Osteoblast (primary cell): ENCODE results near the gene TSR3. TPM values are rescaled to one million over a fixed set of nuclear protein-coding genes. Genes with fewer than 3 reads are reported as not detected.

ENCODE experiments used
- DNase-seq: peaks from one replicate; pipeline ENCODE4 v3.0.0; 2011; ENCODE audit warnings: low spot score, mixed read lengths; ENCODE audit not compliant: insufficient read length; ENCODE audit errors: missing footprints
- H2AFZ ChIP-seq: 2 replicates; pipeline ENCODE4 v1.6.0; 2011; ENCODE audit warnings: mild to moderate bottlenecking, low read length
- H3K27ac ChIP-seq: 2 replicates; pipeline ENCODE4 v1.5.1; 2011; ENCODE audit warnings: mild to moderate bottlenecking, low read depth, low read length, moderate library complexity
- H3K27me3 ChIP-seq: 2 replicates; pipeline ENCODE4 v1.6.0; 2012; ENCODE audit warnings: mild to moderate bottlenecking, control low read depth, inconsistent platforms, low read length, moderate library complexity; ENCODE audit not compliant: insufficient read depth
- H3K36me3 ChIP-seq: 2 replicates; pipeline ENCODE4 v1.5.1; 2011; ENCODE audit warnings: mild to moderate bottlenecking, low read length, control low read depth, moderate library complexity; ENCODE audit not compliant: insufficient read depth
- H3K4me1 ChIP-seq: 2 replicates; pipeline ENCODE4 v1.5.1; 2011; ENCODE audit warnings: mild to moderate bottlenecking, low read length, control low read depth, moderate library complexity; ENCODE audit not compliant: insufficient read depth
- H3K4me2 ChIP-seq: 2 replicates; pipeline ENCODE4 v1.6.0; 2011; ENCODE audit warnings: mild to moderate bottlenecking, low read length; ENCODE audit not compliant: insufficient read depth
- H3K4me3 ChIP-seq: fragments of 200-600 bp; sonication (generic); 3 replicates; pipeline ENCODE4 v1.5.1; 2012; ENCODE audit warnings: mild to moderate bottlenecking, low read length, inconsistent platforms; ENCODE audit not compliant: insufficient read depth
- H3K79me2 ChIP-seq: 2 replicates; pipeline ENCODE4 v1.6.0; 2012; ENCODE audit warnings: mild to moderate bottlenecking, low read length, control low read depth, inconsistent platforms; ENCODE audit not compliant: insufficient read depth
- H3K9me3 ChIP-seq: 2 replicates; pipeline ENCODE4 v1.5.1; 2011; ENCODE audit warnings: low read depth, low read length, control low read depth
- H4K20me1 ChIP-seq: 2 replicates; pipeline ENCODE4 v1.6.0; 2012; ENCODE audit warnings: mild to moderate bottlenecking, low read length, control low read depth; ENCODE audit not compliant: insufficient read depth
- CTCF ChIP-seq: IDR thresholded peaks from 2 replicates; pipeline ENCODE4 v1.5.1; 2011; ENCODE audit warnings: mild to moderate bottlenecking, low read depth, low read length, moderate library complexity; ENCODE audit errors: extremely low read depth
- total RNA-seq: library from RNA; depleted of rRNA; stranded (reverse); fragments of >200 nt; gene quantifications from 2 replicates; pipeline ENCODE4 v1.2.3, GENCODE V29; 2012

The TSR3 gene
- total RNA-seq, 1 donor: 53.6 TPM

- no peaks in the 10 kb centered on the region for H4K20me1 ChIP-seq
- peaks cover 7% of the 10 kb centered on the region for H3K36me3 ChIP-seq
- no peak overlapping the region for H3K4me3 ChIP-seq
- no peaks in the 10 kb centered on the region for H3K4me1 ChIP-seq
- no peak overlapping the region for H3K27ac ChIP-seq
- H3K4me2 ChIP-seq: no peak overlapping the region
- H3K9me3 ChIP-seq: no peaks in the 10 kb centered on the region
- DNase-seq: no peak
- no peak for TF ChIP-seq CTCF
- no peak overlapping the region for H2AFZ ChIP-seq
- no peaks in the 10 kb centered on the region for H3K79me2 ChIP-seq
- no peaks in the 10 kb centered on the region for H3K27me3 ChIP-seq
Observed at GRCh38 chr16:1393613-1394176, 42.0 kb upstream of the TSR3 start.

GRCh38 chr16:1392826-1393225, 41.1 kb upstream of the TSR3 start:
- Histone ChIP-seq H3K27me3 (no peaks in the 10 kb centered on the region), H3K4me3 (no peak overlapping the region), H3K4me1 (no peaks in the 10 kb centered on the region), H3K36me3 (peaks cover 7% of the 10 kb centered on the region), H3K79me2 (no peaks in the 10 kb centered on the region), H4K20me1 (no peaks in the 10 kb centered on the region), H3K27ac (no peak overlapping the region), H2AFZ (no peak overlapping the region), H3K9me3 (no peaks in the 10 kb centered on the region), H3K4me2 (no peak overlapping the region)
- DNase-seq: no peak
- no peak for TF ChIP-seq CTCF

GRCh38 chr16:1390239-1390779, 38.6 kb upstream of the TSR3 start:
- H3K4me3 ChIP-seq: no peak overlapping the region
- no peak for DNase-seq
- no peak overlapping the region for H3K27ac ChIP-seq
- H3K36me3 ChIP-seq: peaks cover 7% of the 10 kb centered on the region
- H3K9me3 ChIP-seq: no peaks in the 10 kb centered on the region
- H2AFZ ChIP-seq: no peak overlapping the region
- no peaks in the 10 kb centered on the region for H3K27me3 ChIP-seq
- no peaks in the 10 kb centered on the region for H3K79me2 ChIP-seq
- no peak for TF ChIP-seq CTCF
- no peaks in the 10 kb centered on the region for H3K4me1 ChIP-seq
- H3K4me2 ChIP-seq: no peak overlapping the region
- H4K20me1 ChIP-seq: no peaks in the 10 kb centered on the region

- H3K79me2 ChIP-seq: no peaks in the 10 kb centered on the region
- H3K36me3 ChIP-seq: peaks cover 7% of the 10 kb centered on the region
- H3K9me3 ChIP-seq: no peaks in the 10 kb centered on the region
- H3K4me1 ChIP-seq: no peaks in the 10 kb centered on the region
- no peaks in the 10 kb centered on the region for H3K27me3 ChIP-seq
- no peaks in the 10 kb centered on the region for H4K20me1 ChIP-seq
- TF ChIP-seq CTCF: no peak
- H2AFZ ChIP-seq: no peak overlapping the region
- no peak for DNase-seq
- no peak overlapping the region for H3K27ac ChIP-seq
- no peak overlapping the region for H3K4me3 ChIP-seq
- no peak overlapping the region for H3K4me2 ChIP-seq
Observed at GRCh38 chr16:1389762-1390161, 38.1 kb upstream of the TSR3 start.
